Epithelial cell of esophagus (primary cell): ENCODE measurements around the gene CRNN.

Source experiments
- DNase-seq: peaks from one replicate; pipeline ENCODE4 v3.0.0; 2010; ENCODE audit warnings: low read depth
- H3K4me3 ChIP-seq: 2 replicates; pipeline ENCODE4 v1.5.1; 2011; ENCODE audit warnings: mild to moderate bottlenecking, low read length, control low read depth
- TF ChIP-seq, protein P1 (sequence below): IDR thresholded peaks from 2 replicates; pipeline ENCODE4 v1.5.1; 2011; ENCODE audit warnings: low read depth, mild to moderate bottlenecking, low read length, control low read depth, inconsistent platforms; ENCODE audit not compliant: insufficient read depth; ENCODE audit errors: missing control alignments

Gene CRNN

GRCh38 chr1:152457561-152457960 is 43.5 kb upstream of the CRNN start:
- TF ChIP-seq, protein P1, sequence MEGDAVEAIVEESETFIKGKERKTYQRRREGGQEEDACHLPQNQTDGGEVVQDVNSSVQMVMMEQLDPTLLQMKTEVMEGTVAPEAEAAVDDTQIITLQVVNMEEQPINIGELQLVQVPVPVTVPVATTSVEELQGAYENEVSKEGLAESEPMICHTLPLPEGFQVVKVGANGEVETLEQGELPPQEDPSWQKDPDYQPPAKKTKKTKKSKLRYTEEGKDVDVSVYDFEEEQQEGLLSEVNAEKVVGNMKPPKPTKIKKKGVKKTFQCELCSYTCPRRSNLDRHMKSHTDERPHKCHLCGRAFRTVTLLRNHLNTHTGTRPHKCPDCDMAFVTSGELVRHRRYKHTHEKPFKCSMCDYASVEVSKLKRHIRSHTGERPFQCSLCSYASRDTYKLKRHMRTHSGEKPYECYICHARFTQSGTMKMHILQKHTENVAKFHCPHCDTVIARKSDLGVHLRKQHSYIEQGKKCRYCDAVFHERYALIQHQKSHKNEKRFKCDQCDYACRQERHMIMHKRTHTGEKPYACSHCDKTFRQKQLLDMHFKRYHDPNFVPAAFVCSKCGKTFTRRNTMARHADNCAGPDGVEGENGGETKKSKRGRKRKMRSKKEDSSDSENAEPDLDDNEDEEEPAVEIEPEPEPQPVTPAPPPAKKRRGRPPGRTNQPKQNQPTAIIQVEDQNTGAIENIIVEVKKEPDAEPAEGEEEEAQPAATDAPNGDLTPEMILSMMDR, result no peak
- no peak overlapping the region for H3K4me3 ChIP-seq
- no peak for DNase-seq

DNA sequence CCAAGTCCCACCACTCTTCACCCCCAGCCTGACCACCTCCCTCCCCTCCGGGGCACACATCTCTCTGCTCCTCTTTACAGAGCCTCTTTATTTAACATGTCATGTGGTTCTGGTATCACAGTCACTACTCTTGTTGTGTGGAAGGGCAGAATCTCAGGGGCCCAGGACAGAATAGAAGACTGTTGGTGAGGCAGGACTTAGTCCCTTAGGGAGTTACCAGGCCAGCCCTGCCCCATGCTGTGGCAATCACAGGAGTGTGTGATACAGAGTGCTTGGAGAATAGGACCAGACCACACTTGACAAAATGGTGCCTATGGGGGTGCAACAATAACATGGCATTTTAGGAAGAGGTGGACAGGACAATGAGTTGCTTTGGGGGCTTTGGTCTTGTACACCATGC is 43.0 kb upstream of the CRNN start:
- DNase-seq, result no peak
- TF ChIP-seq, protein P1, result no peak
- H3K4me3 ChIP-seq, result no peak overlapping the region

DNA sequence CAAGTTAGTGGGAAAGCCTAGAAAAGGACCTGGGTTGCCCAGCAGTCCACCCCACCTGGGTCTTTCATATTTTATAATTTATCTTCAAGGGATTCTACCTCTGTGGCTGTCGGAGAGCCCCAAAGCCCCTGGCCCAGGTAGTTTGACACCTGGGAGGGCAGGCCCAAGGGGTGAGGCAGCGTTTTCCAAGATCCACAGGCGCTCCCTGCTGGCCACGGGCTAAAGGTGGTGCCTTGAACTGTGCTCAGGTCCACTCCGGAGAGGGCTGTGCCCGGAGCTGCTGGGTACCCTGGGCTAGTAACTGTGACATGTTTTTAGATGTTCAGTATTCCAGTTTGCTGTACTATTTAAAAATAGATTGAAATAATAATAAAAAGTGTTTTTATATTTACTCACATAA is 37.2 kb upstream of the CRNN start:
- DNase-seq, result peak; percentile 32
- TF ChIP-seq, protein P1, result peak; percentile 50
- no peak overlapping the region for H3K4me3 ChIP-seq

DNA sequence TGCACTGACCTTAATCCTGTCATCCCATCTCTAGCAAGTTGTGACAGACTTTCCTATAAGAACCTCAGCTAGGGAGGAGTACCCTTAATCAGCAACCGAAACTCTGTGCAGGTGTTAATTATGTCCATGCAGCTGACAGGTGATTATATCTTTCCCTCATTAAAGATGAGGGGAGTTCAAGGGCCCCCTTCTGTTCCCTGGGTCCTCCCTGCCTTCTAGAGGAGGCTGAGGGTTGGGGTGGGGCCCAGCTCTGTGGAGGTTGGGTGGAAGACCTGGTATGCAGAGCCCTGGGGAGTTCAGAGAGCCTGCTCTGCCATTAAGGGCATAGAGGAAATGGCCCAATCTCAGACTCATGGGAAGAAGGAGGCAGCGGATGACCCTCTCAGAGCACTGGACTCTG is 35.6 kb upstream of the CRNN start:
- H3K4me3 ChIP-seq, result no peak overlapping the region
- TF ChIP-seq, protein P1, result no peak
- DNase-seq, result no peak

DNA sequence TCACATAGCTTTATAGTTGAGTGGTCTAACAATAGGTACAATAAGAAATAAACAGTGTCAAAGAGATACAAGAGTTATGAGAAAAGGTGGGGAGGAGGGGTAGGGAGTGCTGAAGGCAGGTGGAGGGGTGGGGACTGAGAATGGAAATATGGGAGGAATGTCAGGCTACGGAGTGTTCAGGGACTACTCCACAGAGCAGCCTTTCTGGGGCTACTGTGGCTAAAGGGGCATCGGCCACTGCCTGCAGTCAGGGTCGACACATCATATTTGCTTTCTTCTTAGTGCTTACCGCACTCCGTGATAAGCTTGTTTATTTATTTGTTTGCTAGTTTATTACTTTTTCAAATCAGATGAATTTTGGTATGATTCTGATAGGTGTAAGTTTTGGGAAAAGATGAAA is 34.4 kb upstream of the CRNN start:
- DNase-seq, result no peak
- H3K4me3 ChIP-seq, result no peak overlapping the region
- TF ChIP-seq, protein P1, result no peak

DNA sequence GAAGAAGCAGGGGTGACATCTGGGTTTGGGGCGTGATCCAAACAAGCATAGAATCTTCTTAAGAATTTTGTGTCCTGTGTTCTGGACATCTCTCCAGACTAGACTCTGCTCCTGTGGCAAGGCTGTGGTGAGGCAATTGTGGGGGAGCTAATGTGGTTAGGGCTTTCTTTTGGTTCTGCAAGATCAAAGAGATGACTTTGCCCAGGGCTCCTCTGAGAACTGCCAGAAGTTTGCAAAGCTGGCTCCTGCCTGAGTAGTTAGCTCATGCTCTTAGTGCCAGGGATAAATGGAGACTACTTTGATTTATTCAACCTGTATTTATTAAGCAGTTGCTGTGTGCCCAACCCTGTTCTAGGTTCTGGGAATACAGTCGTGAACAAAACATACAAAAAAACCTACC is 34.0 kb upstream of the CRNN start:
- TF ChIP-seq, protein P1, result no peak
- H3K4me3 ChIP-seq, result no peak overlapping the region
- no peak for DNase-seq

DNA sequence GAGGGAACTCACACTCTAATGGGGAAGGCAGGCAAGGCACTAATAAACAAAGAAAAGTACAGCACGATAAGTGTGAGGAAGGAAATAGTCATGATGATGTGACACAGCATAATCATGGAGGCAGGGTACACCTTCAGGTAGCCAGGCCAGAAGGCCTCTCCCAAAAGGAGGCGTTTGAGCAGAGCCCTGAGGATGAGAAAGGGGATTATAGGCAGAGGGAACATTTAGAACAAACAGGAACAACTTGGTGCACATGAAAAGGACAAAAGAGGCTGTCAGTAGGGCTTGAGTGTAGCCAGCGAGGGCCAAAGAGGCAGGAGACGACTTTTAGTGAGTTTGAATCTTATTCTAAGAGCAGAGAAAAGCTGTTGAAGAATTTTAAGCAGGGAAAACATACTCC is 33.4 kb upstream of the CRNN start:
- TF ChIP-seq, protein P1, result no peak
- no peak overlapping the region for H3K4me3 ChIP-seq
- no peak for DNase-seq
